SH-SY5Y (cell line): ENCODE measurements around the gene PCNT.

ENCODE experiments used
- GATA2 ChIP-seq: IDR thresholded peaks from 2 replicates; pipeline ENCODE4 v1.6.1; 2011; ENCODE audit warnings: mild to moderate bottlenecking, low read depth, low read length
- GATA3 ChIP-seq: IDR thresholded peaks from 2 replicates; pipeline ENCODE4 v1.6.1; 2011; ENCODE audit warnings: low read depth, mild to moderate bottlenecking, low read length, moderate library complexity

The PCNT gene

GRCh38 chr21:46295996-46296752, 27.8 kb upstream of the PCNT start:
- no peak for TF ChIP-seq GATA2
- TF ChIP-seq GATA3: no peak

GRCh38 chr21:46297338-46298271, 26.4 kb upstream of the PCNT start:
- TF ChIP-seq GATA2: no peak
- TF ChIP-seq GATA3: no peak

DNA sequence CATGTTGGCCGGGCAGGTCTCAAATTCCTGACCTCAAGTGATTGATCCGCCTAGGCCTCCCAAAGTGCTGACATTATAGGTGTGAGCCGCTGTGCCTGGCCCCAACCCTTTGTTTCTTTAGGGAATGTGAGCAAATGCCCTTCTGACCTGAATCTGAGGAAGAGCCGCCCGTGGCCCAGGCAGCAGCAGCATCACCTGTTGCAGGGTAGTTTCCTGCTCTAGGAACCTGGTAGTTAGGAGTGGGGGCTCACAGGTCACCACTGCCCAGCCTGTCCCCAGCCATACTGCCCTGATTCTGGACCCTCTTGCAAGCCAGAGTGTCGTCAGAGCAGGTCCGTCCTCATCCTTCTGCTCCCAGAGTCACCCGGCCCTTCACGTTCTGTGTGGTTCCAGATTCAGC, 24.8 kb upstream of the PCNT start:
- TF ChIP-seq GATA2 (no peak), GATA3 (no peak)

DNA sequence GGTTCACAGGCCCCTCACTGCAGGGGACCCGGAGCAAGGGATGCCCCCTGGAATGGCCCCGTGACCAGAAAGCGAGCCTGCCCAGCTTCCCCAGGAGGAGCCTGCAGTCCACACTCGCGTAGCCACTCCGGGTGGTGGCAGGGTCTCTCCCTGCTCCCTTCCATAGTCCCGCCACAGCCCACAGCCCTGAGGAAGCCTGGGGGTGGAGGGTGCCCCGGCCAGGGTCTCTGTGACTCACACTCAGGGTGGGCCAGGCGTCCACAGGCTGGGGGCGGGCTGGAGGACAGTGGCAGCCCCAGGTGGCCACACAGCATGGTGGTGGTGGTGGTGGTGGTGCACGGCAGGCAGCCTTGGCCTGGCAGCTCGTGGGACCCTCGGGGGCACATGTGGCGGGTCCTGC, 22.2 kb upstream of the PCNT start:
- TF ChIP-seq GATA3 (no peak), GATA2 (no peak)

DNA sequence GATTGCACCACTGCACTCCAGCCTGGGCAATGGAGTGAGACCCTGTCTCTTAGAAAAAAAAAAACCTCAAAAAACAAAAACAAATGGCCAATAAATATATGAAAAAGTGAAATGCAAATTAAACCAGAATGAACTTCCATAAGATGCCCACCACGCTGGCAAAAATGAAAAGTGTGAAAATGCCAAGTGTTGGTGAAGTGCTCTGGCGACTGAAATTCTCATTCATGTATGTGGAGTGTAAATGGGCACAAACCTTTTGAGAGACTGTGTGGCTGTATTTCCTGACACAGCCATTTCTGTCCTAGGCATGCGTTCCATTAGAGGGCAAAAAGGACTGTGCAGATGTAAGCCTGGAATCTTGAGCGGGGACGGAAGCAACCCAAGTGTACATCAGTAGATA, 19.5 kb upstream of the PCNT start:
- TF ChIP-seq GATA2: no peak
- no peak for TF ChIP-seq GATA3

DNA sequence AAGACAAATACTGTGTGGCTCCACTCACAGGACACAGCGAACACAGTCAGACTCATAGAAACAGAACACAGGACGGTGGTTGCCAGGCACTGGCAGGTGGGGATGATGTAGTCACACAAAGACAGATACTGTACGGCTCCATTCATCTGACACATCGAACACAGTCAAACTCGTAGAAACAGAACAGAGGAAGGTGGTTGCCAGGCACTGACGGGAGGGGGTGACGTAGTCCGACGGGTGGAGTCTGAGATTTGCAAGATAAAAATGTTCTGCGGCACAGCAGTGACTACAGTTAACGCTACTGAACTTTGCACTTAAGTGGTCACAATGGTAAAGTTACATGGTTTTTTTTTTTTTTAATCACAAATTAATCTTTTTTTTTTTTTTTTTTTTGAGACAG, 19.0 kb upstream of the PCNT start:
- TF ChIP-seq GATA3 (no peak), GATA2 (no peak)

- TF ChIP-seq GATA3 (no peak), GATA2 (no peak)
Observed at GRCh38 chr21:46307625-46308024, 16.3 kb upstream of the PCNT start.

DNA sequence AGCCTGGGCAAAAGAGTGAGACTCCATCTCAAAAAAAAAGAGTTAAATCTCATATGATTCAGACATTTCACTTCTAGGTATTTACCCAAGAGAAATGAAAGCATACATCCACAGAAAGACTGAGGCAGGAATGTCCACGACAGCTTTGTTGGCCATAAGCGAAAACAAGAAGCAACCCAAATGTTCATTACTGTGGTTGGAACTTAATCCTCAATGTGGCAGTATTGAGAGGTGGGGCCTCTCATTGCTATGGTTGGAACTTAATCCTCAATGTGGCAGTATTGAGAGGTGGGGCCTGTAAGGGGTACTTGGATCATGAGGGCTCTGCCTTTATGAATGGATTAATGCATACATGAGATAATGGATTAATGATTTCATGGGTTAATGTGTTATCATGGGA, 15.5 kb upstream of the PCNT start:
- TF ChIP-seq GATA2 (no peak), GATA3 (no peak)

DNA sequence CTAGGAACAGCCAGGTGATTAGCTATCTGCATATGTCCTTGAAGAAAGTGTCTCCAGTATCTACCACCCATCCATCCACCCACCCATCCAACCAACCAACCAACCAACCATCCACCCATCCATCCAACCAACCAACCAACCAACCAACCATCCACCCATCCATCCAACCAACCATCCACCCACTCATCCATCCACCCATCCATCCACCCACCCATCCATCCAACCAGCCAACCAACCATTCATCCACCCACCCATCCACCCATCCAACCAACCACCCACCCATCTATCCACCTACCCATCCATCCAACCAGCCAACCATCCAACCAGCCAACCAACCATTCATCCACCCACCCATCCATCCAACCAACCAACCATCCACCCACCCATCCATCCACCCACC, 12.4 kb upstream of the PCNT start:
- no peak for TF ChIP-seq GATA3
- TF ChIP-seq GATA2: no peak

DNA sequence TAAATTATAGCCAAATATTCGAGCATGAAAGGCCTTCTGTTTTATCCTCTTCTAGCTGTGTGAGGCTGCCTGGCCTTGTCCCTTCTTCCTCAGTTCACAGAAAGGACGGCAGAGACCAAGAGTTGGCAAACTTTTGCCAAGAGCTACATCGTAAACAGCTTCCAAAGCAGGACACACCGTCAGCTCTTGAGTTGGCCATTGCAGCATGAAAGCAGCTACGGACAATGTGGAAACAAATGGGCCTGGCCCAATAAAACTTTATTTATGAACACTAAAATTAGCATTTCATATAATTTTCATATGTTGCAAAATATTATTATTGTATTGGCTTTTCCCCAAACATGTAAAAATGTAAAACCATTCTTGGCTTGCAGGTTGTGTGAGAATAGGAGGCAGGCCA, 11.0 kb upstream of the PCNT start:
- TF ChIP-seq GATA2 (no peak), GATA3 (no peak)

GRCh38 chr21:46314441-46315020, 9.4 kb upstream of the PCNT start:
- TF ChIP-seq GATA3 (no peak), GATA2 (no peak)

DNA sequence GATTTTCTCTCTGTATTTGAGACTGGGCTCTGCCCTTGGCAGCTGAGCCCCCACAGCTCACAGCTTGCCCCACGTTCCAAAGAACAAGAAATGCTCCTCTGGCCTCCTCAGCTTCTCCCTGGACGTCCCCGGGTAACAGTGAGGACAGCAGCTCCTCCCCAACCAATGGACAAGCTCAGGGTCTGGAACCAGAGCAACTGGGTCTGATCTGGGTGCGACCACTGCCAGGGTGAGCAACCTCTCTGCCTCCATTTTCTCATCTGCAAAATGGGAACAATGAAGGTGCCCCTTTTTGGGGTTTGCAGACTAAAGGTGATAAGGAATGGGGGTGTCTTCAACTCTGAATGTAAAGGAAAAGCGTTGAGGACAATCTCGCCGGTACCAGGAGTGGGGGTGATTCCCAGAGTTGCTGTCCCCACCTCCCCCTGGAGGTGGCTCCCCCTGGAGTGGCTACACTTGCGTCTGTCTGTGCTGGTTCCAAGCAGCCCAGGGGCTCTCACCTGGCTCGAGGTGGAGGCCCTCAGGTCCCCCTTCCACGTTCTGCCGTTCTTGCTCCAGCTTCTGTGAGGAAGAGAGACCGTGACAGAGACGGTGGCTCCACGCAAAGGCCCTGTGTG, 7.1 kb upstream of the PCNT start:
- no peak for TF ChIP-seq GATA2
- TF ChIP-seq GATA3: no peak

- TF ChIP-seq GATA3: no peak
- no peak for TF ChIP-seq GATA2
Observed at GRCh38 chr21:46317710-46318463, 6.1 kb upstream of the PCNT start.
